ENCODE measurements around the gene PTPN18.

The PTPN18 gene

DNA sequence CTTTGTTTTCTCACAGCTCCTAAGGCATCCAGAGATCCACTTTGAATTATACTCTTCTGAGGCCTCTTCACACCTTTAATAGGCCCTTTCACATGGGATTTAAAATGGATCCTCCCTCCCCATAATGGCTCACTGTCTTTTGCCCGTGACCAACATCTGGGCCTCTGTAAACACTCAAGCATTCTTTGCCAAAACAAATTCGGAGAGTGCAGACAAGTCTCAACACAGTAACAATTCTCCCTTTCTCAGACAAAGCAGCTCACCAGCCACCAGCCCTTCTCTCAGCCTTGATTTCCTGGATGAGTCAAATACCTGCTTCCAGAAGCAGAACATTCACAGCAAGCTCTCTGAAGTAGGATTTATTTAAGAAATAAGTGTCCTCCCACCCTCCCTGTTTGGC is 27.1 kb upstream of the PTPN18 start:
- no peak for TF ChIP-seq POLR2AphosphoS5 (IDR thresholded peaks at IDR 0.05; ENCODE audit: low read depth, low read length)
- no peak for TF ChIP-seq FOXP2 (optimal IDR thresholded peaks at IDR 0.05; ENCODE audit: borderline replicate concordance, extremely low read depth, extremely low read length, insufficient read depth)
- no peak for TF ChIP-seq TAF1 (IDR thresholded peaks at IDR 0.05; ENCODE audit: borderline replicate concordance, insufficient read depth, low read length)
- TF ChIP-seq, protein P1, sequence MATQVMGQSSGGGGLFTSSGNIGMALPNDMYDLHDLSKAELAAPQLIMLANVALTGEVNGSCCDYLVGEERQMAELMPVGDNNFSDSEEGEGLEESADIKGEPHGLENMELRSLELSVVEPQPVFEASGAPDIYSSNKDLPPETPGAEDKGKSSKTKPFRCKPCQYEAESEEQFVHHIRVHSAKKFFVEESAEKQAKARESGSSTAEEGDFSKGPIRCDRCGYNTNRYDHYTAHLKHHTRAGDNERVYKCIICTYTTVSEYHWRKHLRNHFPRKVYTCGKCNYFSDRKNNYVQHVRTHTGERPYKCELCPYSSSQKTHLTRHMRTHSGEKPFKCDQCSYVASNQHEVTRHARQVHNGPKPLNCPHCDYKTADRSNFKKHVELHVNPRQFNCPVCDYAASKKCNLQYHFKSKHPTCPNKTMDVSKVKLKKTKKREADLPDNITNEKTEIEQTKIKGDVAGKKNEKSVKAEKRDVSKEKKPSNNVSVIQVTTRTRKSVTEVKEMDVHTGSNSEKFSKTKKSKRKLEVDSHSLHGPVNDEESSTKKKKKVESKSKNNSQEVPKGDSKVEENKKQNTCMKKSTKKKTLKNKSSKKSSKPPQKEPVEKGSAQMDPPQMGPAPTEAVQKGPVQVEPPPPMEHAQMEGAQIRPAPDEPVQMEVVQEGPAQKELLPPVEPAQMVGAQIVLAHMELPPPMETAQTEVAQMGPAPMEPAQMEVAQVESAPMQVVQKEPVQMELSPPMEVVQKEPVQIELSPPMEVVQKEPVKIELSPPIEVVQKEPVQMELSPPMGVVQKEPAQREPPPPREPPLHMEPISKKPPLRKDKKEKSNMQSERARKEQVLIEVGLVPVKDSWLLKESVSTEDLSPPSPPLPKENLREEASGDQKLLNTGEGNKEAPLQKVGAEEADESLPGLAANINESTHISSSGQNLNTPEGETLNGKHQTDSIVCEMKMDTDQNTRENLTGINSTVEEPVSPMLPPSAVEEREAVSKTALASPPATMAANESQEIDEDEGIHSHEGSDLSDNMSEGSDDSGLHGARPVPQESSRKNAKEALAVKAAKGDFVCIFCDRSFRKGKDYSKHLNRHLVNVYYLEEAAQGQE (IDR thresholded peaks at IDR 0.05; ENCODE audit: insufficient read depth in 1 of 2, low read depth in 2 of 2, low read length in 2 of 2) = no peak
- no peak for TF ChIP-seq SIN3A (IDR thresholded peaks at IDR 0.05; ENCODE audit: borderline replicate concordance, insufficient read depth, low read length)

DNA sequence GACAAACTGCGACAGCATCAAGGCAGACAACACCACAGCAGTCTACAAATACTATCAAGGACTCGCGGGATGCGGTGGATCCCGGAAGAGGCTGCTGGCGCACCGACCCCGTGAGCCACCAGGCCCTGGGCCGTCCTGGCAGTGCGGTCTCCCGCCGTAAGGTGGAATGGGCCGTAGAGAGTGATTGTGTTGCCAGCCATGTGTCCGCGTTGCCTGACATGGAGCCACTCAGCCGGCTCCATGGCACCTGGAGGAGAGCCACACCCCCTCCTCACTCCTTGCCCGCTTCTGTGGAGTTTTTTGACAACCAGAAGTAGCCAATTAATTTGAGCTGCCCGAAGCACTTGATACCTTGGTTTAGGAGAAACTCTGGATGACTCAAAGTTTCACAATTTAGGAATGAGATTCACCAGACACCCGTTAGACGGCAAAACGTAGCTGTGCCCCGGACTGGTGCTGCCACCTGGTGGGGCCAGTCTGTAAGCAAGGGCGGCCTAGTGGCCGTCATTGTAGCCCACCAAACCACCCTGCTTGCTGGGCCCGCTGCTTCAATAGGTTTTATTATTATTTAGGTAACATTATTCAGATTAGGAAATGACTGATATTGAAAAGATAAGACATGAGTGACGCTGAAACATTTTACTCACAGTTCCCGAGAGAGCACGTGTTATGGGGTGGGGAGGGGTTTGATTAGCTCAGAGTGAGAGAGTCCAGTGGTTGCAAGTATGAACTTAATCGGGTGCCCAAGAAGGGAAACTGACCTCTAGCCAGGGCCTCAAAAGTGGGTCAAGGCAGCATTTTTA is 23.4 kb upstream of the PTPN18 start:
- TF ChIP-seq FOXP2 (optimal IDR thresholded peaks at IDR 0.05; ENCODE audit: borderline replicate concordance, extremely low read depth, extremely low read length, insufficient read depth) (no peak), POLR2AphosphoS5 (IDR thresholded peaks at IDR 0.05; ENCODE audit: low read depth, low read length) (no peak), SIN3A (IDR thresholded peaks at IDR 0.05; ENCODE audit: borderline replicate concordance, insufficient read depth, low read length) (no peak), TAF1 (IDR thresholded peaks at IDR 0.05; ENCODE audit: borderline replicate concordance, insufficient read depth, low read length) (no peak)
- TF ChIP-seq, protein P1 (IDR thresholded peaks at IDR 0.05; ENCODE audit: insufficient read depth in 1 of 2, low read depth in 2 of 2, low read length in 2 of 2) = no peak

DNA sequence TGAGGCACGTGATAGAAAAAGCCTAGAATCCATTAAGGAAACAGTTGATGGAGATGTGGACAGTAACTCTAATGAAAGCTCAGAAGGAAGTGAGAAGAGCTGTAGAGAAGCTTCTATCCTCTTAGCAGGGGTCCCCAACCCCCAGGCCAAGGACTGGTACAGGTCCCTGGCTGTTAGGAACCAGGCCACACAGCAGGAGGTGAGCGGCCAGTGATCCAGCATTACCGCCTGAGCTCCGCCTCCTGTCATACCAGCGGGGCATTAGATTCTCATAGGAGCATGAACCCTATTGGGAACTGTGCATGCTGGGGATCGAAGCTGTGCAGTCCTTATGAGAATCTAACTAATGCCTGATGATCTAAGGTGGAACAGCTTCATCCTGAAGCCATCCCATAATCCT is 21.8 kb upstream of the PTPN18 start:
- TF ChIP-seq FOXP2 (optimal IDR thresholded peaks at IDR 0.05; ENCODE audit: borderline replicate concordance, extremely low read depth, extremely low read length, insufficient read depth) = no peak
- no peak for TF ChIP-seq TAF1 (IDR thresholded peaks at IDR 0.05; ENCODE audit: borderline replicate concordance, insufficient read depth, low read length)
- TF ChIP-seq POLR2AphosphoS5 (IDR thresholded peaks at IDR 0.05; ENCODE audit: low read depth, low read length) = no peak
- TF ChIP-seq SIN3A (IDR thresholded peaks at IDR 0.05; ENCODE audit: borderline replicate concordance, insufficient read depth, low read length) = no peak
- TF ChIP-seq, protein P1 (IDR thresholded peaks at IDR 0.05; ENCODE audit: insufficient read depth in 1 of 2, low read depth in 2 of 2, low read length in 2 of 2) = no peak

DNA sequence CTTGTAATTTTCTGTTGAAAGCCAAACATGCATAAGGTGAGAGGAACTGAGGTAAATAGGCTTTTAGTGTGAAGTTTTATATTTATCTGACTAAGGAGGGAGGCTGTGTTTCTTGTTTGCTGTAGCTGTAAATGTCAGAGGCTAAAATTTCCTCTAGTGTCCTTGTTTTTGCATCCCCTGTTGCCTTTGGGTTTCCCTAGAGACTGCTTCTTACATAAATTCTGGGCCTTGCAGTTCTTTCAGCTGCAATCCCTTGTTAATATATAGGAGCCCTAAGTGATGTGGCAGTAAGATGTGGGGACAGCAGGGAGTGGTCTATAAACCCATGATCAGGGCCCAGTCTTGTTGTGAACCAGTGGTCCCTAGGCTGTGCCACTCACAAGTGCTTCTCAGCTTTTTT is 20.6 kb upstream of the PTPN18 start:
- TF ChIP-seq SIN3A (IDR thresholded peaks at IDR 0.05; ENCODE audit: borderline replicate concordance, insufficient read depth, low read length) = no peak
- TF ChIP-seq FOXP2 (optimal IDR thresholded peaks at IDR 0.05; ENCODE audit: borderline replicate concordance, extremely low read depth, extremely low read length, insufficient read depth) = no peak
- TF ChIP-seq, protein P1 (IDR thresholded peaks at IDR 0.05; ENCODE audit: insufficient read depth in 1 of 2, low read depth in 2 of 2, low read length in 2 of 2) = no peak
- TF ChIP-seq TAF1 (IDR thresholded peaks at IDR 0.05; ENCODE audit: borderline replicate concordance, insufficient read depth, low read length) = no peak
- TF ChIP-seq POLR2AphosphoS5 (IDR thresholded peaks at IDR 0.05; ENCODE audit: low read depth, low read length) = no peak

Data from PFSK-1 (cell line).